Mesodermal cell (in vitro differentiated cells): Measurements from ENCODE around the gene DISC1.
"Not testable (repeated sequence)": the region's sequence is repeated elsewhere in the genome, so short reads cannot be mapped to it uniquely, and the experiment has no call there.

Experiments used
- H3K27ac ChIP-seq: 2 replicates; pipeline ENCODE4 v1.7.0; 2013; ENCODE audit warnings: mild to moderate bottlenecking, low read depth, low read length, moderate library complexity; ENCODE audit not compliant: severe bottlenecking
- H3K36me3 ChIP-seq: 2 replicates; pipeline ENCODE4 v1.7.1; 2013; ENCODE audit warnings: mild to moderate bottlenecking, low read length, moderate library complexity; ENCODE audit not compliant: control insufficient read depth, insufficient read depth
- H3K4me1 ChIP-seq: one replicate; pipeline ENCODE4 v1.7.1; 2013; ENCODE audit warnings: mild to moderate bottlenecking, low read length; ENCODE audit not compliant: insufficient read depth, control insufficient read depth, poor library complexity, severe bottlenecking
- H3K4me3 ChIP-seq: 2 replicates; pipeline ENCODE4 v1.7.0; 2013; ENCODE audit warnings: low read length, control low read depth, mild to moderate bottlenecking; ENCODE audit not compliant: insufficient read depth, poor library complexity, severe bottlenecking; ENCODE audit errors: extremely low read depth
- H3K9me3 ChIP-seq: 2 replicates; pipeline ENCODE4 v1.7.1; 2013; ENCODE audit warnings: mild to moderate bottlenecking, low read length, moderate library complexity; ENCODE audit not compliant: control insufficient read depth
- WGBS, 2 experiments: methylation state at CpG; one replicate each; pipeline ENCODE4 v1.1.5; 2013; ENCODE audit warnings: missing lambda C conversion rate in 2 of 2; ENCODE audit not compliant: insufficient coverage in 2 of 2; 5-methylcytosine and 5-hydroxymethylcytosine counted together

Gene DISC1

DNA sequence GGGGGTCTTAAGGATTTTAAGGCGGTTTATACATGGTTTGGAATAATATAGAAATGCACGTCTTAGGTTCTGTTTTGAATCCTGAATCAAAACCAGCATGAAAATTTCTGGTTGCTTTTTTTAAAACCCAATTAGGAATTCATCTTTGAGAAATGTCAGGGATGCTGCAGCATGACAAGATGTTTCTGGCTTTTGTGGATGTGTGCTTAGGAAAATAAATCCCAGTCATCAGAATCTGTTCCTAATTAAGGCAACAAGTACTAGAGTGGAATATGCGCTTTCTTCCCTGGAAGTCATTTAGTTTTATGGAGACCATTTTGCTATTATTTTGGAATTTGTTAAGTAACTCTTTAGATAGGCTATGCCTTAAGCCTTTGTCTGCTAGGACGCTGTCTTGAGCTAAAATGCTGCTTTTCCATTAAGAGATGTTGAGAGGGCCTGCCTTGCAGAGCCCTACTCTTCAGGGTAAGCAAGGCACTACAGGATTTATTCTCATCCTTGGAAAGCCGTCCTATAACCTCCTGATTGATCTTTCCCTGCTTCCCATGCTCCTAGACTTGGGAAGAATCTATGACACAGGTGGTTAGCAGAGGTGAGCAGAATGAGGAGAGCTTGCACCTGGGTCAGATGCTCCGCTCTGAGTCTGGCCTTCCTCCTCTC, 332.8 kb downstream of the DISC1 start:
- Histone ChIP-seq H3K4me1 (no peaks in the 10 kb centered on the region), H3K36me3 (no peaks in the 10 kb centered on the region), H3K9me3 (no peaks in the 10 kb centered on the region), H3K27ac (no peak overlapping the region), H3K4me3 (no peak overlapping the region)
- 82 to 97% methylated on average over 2 to 4 of the region's 6 CpGs for WGBS, 2 experiments

DNA sequence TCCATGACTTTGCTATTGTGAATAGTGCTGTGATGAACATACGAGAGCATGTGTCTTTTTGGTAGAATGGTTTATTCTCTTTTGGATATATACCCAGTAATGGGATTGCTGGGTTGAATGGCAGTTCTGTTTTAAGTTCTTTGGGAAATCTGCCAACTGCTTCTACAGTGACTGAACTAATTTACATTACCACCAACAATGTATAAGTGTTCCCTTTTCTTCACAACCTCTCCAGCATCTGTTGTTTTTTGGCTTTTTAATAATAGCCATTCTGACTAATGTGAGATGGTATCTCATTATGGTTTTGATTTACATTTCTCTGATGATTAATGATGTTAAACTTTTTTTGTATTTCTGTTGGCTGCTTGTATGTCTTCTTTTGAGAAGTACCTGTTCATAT, 335.2 kb downstream of the DISC1 start:
- not testable (repeated sequence) for H3K9me3 ChIP-seq, H3K36me3 ChIP-seq, H3K27ac ChIP-seq, H3K4me1 ChIP-seq, H3K4me3 ChIP-seq
- 100% methylated on average over 1 of the region's 1 CpG; no CpG with 5 or more reads in 1 of the 2 experiments for WGBS, 2 experiments

DNA sequence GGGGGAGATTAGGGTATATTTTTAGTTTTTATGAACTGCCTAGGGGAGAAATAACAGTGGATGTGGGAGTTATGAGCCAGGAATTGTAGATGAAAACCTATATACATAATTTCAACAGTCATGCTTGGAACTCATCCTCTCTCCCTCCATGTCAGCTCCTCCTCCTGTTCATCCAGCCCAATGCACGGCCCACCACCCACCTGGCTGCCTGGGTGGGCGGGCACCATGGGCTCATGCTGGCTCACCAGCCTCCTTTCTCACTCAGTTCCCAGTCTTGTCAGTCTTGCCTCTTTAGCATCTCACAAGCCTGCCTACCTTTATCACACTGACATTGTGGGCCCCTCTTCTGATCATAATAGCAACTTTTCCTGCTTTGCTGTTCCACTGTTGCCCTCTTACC, 336.0 kb downstream of the DISC1 start:
- 87 to 90% methylated on average over 2 of the region's 2 CpGs for WGBS, 2 experiments
- no peak overlapping the region for H3K4me3 ChIP-seq
- H3K36me3 ChIP-seq: no peaks in the 10 kb centered on the region

DNA sequence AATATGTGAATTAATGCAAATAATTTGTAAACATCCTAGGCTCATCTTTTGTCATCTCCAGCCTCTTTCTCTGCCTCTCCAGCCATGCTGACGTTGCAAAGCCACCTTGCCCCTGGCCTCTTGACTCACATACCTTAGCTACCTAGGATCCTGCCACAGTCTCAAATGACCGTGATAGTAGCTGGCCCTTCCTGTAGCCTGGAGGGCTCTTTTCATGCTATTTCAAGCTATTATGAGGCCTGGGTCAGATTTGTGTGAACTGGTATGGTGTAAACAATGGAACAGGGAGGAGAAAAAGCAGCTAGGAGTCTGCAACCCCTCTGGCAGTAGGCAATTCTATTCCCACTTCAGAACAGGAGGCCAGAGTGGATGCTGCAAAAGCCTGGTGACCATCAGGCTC, 337.7 kb downstream of the DISC1 start:
- H3K4me1 ChIP-seq: no peaks in the 10 kb centered on the region
- 60 to 83% methylated on average over 1 of the region's 2 CpGs for WGBS, 2 experiments
- peaks cover 4% of the 10 kb centered on the region for H3K36me3 ChIP-seq
- no peaks in the 10 kb centered on the region for H3K9me3 ChIP-seq
- H3K27ac ChIP-seq: no peak overlapping the region
- H3K4me3 ChIP-seq: no peak overlapping the region

More for the DNA sequence above, 336.0 kb downstream of the DISC1 start:
- no peak overlapping the region for H3K27ac ChIP-seq
- H3K9me3 ChIP-seq: no peaks in the 10 kb centered on the region
- no peaks in the 10 kb centered on the region for H3K4me1 ChIP-seq

DNA sequence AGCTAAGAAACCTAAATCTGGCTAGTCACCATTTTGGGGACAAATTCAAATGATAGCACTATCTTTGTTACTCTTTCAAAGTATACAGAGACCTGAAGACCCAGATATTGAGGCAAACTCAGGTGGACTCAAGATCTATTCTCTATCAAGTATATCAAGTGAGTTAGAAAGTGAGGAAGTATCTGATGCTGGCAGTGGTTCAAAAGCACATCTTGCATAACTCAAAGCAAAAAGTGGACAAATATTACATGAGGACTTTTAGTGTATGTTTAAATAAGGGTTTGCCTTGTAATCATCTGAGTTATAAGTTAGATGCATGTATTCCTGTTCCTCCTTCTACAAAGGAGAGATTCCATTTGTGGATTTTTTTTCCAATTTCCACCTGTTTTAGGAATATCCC, 338.4 kb downstream of the DISC1 start:
- H3K4me1 ChIP-seq: no peaks in the 10 kb centered on the region
- no peaks in the 10 kb centered on the region for H3K9me3 ChIP-seq
- H3K36me3 ChIP-seq: peaks cover 4% of the 10 kb centered on the region
- H3K27ac ChIP-seq: no peak overlapping the region
- no peak overlapping the region for H3K4me3 ChIP-seq

DNA sequence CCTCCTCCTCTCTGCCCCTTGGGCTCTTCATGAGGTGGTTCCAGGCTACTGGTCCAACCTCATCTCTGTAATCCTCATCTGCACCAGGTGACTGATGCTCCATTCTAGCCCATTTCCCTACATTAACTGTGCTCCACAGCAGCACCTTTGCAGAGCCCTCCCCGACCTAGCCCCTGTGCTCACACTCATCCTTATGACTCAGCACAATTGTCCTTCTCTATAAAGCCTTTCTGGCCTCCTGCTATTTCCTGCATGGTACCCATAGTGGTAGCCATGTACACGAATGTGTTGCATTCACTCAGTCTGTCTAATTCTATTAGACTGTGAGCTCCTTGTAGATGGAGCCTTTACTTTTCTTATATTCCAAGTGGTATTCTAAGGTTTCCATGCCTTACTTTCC, 339.0 kb downstream of the DISC1 start:
- WGBS, 2 experiments: 84 to 86% methylated on average over 2 of the region's 2 CpGs
- Histone ChIP-seq H3K9me3 (no peaks in the 10 kb centered on the region), H3K4me3 (no peak overlapping the region), H3K4me1 (no peaks in the 10 kb centered on the region), H3K27ac (no peak overlapping the region), H3K36me3 (peaks cover 4% of the 10 kb centered on the region)

DNA sequence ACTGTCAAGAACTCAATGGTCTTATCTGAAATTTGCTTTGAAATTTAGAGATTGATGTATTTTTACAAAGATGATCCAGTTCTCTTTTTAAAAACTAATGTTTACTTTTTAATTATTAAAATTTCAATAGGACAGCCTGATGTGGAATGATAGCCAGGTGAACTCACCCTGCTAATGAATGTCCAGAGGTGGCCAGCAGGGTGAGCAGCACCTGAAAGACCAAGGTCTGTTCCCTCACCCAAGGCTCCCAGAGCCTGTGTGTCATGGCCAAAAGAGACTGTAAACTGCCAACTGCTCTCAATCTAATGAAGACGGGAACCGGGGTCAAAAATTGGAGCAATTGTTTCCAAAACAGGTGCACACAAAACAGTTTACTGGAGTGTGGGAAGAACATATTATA, 340.4 kb downstream of the DISC1 start:
- H3K27ac ChIP-seq: no peak overlapping the region

DNA sequence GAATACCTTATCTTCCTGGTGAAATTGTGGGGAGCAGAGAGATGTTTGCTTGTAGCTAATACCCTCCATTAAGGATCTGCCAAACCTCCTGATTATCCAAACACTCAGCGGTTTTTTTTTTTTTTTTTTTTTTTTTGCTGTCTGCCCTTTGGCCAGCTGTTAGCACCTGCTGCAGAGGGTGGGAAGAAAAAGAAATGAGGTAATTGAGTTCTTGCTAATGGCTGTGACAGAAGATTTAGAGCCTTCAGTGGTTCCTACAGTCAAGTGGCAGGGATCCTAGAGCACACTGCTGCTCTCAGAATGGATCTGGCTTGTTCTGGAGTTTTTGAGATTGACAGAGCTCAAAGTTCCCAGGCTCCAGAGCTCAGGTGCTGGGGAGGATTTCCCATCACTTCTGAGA, 342.5 kb downstream of the DISC1 start:
- H3K27ac ChIP-seq: no peak overlapping the region
- WGBS, 2 experiments: no CpG with 5 or more reads among the region's 1 CpG
- no peak overlapping the region for H3K4me3 ChIP-seq
- H3K9me3 ChIP-seq: no peaks in the 10 kb centered on the region
- peaks cover 4% of the 10 kb centered on the region for H3K36me3 ChIP-seq
- no peaks in the 10 kb centered on the region for H3K4me1 ChIP-seq

More for the DNA sequence above, 340.4 kb downstream of the DISC1 start:
- H3K4me3 ChIP-seq: no peak overlapping the region
- no CpG with 5 or more reads among the region's 2 CpGs for WGBS, 2 experiments
- no peaks in the 10 kb centered on the region for H3K9me3 ChIP-seq
- H3K4me1 ChIP-seq: no peaks in the 10 kb centered on the region
- H3K36me3 ChIP-seq: peaks cover 4% of the 10 kb centered on the region

DNA sequence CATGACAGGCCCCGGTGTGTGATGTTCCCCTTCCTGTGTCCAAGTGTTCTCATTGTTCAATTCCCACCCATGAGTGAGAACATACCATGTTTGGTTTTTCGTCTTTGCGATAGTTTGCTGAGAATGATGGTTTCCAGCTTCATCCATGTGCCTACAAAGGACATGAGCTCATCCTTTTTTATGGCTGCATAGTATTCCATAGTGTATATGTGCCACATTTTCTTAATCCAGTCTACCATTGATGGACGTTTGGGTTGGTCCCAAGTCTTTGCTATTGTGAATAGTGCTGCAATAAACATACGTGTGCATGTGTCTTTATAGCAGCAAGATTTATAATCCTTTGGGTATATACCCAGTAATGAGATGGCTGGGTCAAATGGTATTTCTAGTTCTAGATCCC, 343.2 kb downstream of the DISC1 start:
- 80% methylated on average over 1 of the region's 5 CpGs; no CpG with 5 or more reads in 1 of the 2 experiments for WGBS, 2 experiments

DNA sequence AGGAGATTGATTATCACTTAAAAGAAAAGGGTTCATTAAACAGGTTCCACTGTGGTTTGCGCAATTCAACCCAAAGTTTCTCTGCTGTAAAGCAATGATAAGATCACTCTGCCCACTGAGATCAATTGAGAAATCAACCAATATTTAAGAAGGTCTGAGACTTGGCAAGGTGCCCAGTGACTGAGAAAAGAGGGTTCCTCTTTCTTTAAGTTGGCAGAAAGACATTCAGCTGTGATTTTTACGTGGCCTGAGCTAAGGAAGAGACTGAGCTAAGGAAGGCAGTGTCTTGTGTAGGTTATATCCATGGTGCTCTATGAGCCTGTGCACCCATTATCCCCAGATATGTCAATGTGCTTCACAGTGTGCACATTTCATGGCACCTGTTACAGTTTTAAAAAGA, 344.1 kb downstream of the DISC1 start:
- H3K4me1 ChIP-seq: no peaks in the 10 kb centered on the region
- WGBS, 2 experiments: 100% methylated on average over 1 of the region's 2 CpGs
- no peak overlapping the region for H3K4me3 ChIP-seq
- H3K27ac ChIP-seq: no peak overlapping the region
- no peaks in the 10 kb centered on the region for H3K9me3 ChIP-seq
- H3K36me3 ChIP-seq: peaks cover 4% of the 10 kb centered on the region

More for the DNA sequence above, 343.2 kb downstream of the DISC1 start:
- H3K9me3 ChIP-seq, H3K27ac ChIP-seq, H3K36me3 ChIP-seq, H3K4me1 ChIP-seq, H3K4me3 ChIP-seq: not testable (repeated sequence)

DNA sequence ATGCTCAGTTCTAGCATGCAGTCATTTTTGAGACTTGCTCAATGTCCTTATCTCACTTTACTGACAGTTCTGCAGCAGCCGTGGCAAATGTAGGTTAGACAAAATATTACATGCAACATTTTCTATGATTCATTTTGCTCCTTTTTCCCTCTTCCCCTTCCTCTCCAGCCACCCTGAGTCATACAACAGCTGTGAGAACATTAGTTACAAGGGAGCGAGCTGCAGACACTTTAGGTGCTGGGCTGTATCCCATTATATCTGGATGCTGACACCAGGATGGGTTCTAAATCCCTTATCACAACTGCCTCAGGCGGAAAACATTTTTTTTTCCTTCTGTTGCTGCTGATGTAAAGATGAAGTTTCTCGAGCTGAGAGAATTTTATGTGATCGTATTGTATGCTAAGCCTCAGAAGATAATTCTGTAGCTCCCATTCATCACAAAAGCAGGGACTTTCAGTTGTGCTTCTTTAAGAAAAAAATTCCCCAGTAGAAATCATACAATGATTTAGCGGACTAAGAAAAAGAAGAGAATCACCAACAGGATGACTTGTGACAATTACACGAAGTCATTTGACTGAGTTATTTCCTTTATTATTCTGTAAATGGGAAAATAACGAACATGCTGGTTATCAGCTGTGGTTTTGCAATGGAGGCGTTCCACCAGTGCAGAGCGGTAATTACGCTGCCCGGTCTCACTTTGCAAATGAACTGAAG, 345.0 kb downstream of the DISC1 start:
- no peak overlapping the region for H3K4me3 ChIP-seq
- WGBS, 2 experiments: 62 to 84% methylated on average over 5 to 8 of the region's 12 CpGs
- H3K27ac ChIP-seq: no peak overlapping the region

More for the DNA sequence above, 345.0 kb downstream of the DISC1 start:
- peaks cover 4% of the 10 kb centered on the region for H3K36me3 ChIP-seq
- H3K9me3 ChIP-seq: no peaks in the 10 kb centered on the region
- no peaks in the 10 kb centered on the region for H3K4me1 ChIP-seq
